Ramos (cell line): ENCODE data around the gene EDC3.
"Not testable (repeated sequence)": the region's sequence is repeated elsewhere in the genome, so short reads cannot be mapped to it uniquely, and the experiment has no call there.

ENCODE experiments used
- in situ Hi-C: fragments of 300-500 bp; cut with MboI; formaldehyde crosslinking; loops from one replicate; pipeline ENCODE4 v1.14.3; 2022; ENCODE audit warnings: low sequenced_read_pairs; ENCODE audit not compliant: unreplicated experiment

The EDC3 gene

GRCh38 chr15:74695597-74696397 lies at the start of gene EDC3:
EDC3 (minus strand) TSS chr15:74696024; CDS start chr15:74675124, 20,900 bp downstream.
- in situ Hi-C loops = no loop called here

- in situ Hi-C loops = no loop called here
Observed at GRCh38 chr15:74742422-74742821, 46.6 kb upstream of the EDC3 start.

- in situ Hi-C loops = not testable (repeated sequence)
Observed at GRCh38 chr15:74738239-74738638, 42.4 kb upstream of the EDC3 start.

- in situ Hi-C loops = no loop called here
Observed at GRCh38 chr15:74735305-74735704, 39.5 kb upstream of the EDC3 start.

GRCh38 chr15:74733269-74733668 lies 37.4 kb upstream of the EDC3 start:
- in situ Hi-C loops = no loop called here

GRCh38 chr15:74732846-74733245 lies 37.0 kb upstream of the EDC3 start:
- in situ Hi-C loops = no loop called here

GRCh38 chr15:74730619-74731316 lies 34.9 kb upstream of the EDC3 start:
- in situ Hi-C loops = no loop called here

- in situ Hi-C loops = not testable (repeated sequence)
Observed at GRCh38 chr15:74729372-74729771, 33.5 kb upstream of the EDC3 start.

- in situ Hi-C loops = not testable (repeated sequence)
Observed at GRCh38 chr15:74728699-74729098, 32.9 kb upstream of the EDC3 start.

- in situ Hi-C loops = no loop called here
Observed at GRCh38 chr15:74727727-74728126, 31.9 kb upstream of the EDC3 start.

- in situ Hi-C loops = no loop called here
Observed at GRCh38 chr15:74726774-74727164, 30.9 kb upstream of the EDC3 start.

- in situ Hi-C loops = no loop called here
Observed at GRCh38 chr15:74725845-74726773, 30.3 kb upstream of the EDC3 start.

GRCh38 chr15:74725225-74725774 lies 29.5 kb upstream of the EDC3 start, which contains the start of gene CYP1A1:
CYP1A1 (minus strand) TSS chr15:74725528; CDS start chr15:74723097, 2,431 bp downstream.
- in situ Hi-C loops = no loop called here

GRCh38 chr15:74724570-74725224 lies 28.9 kb upstream of the EDC3 start:
- in situ Hi-C loops = no loop called here

GRCh38 chr15:74723754-74724334 lies 28.0 kb upstream of the EDC3 start:
- in situ Hi-C loops = no loop called here

GRCh38 chr15:74723187-74723586 lies 27.4 kb upstream of the EDC3 start:
- in situ Hi-C loops = no loop called here

- in situ Hi-C loops = no loop called here
Observed at GRCh38 chr15:74722591-74722990, 26.8 kb upstream of the EDC3 start.

- in situ Hi-C loops = no loop called here
Observed at GRCh38 chr15:74716651-74717050, 20.8 kb upstream of the EDC3 start.

GRCh38 chr15:74712311-74712710 lies 16.5 kb upstream of the EDC3 start:
- in situ Hi-C loops = no loop called here
